GM21360 (cell line): ENCODE data around the gene KLF16.

Experiments used
- ATAC-seq: cut with Tn5 transposase; IDR thresholded peaks from one replicate; pipeline ENCODE4 v1.9.1; 2021; ENCODE audit warnings: mild to moderate bottlenecking, moderate library complexity; ENCODE audit not compliant: unreplicated experiment

KLF16 gene

GRCh38 chr19:1826557-1827521 lies 36.5 kb downstream of the KLF16 start:
- ATAC-seq, result no peak

GRCh38 chr19:1825909-1826556 lies 37.3 kb downstream of the KLF16 start:
- no peak for ATAC-seq

GRCh38 chr19:1824252-1824622 lies 39.1 kb downstream of the KLF16 start:
- ATAC-seq, result no peak

- no peak for ATAC-seq
Observed at GRCh38 chr19:1823539-1824251, 39.7 kb downstream of the KLF16 start.

GRCh38 chr19:1823020-1823419 lies 40.4 kb downstream of the KLF16 start:
- ATAC-seq, result no peak

- ATAC-seq, result no peak
Observed at GRCh38 chr19:1822210-1822609, 41.2 kb downstream of the KLF16 start.

- ATAC-seq, result no peak
Observed at GRCh38 chr19:1819341-1820255, 43.8 kb downstream of the KLF16 start.

- no peak for ATAC-seq
Observed at GRCh38 chr19:1818549-1819195, 44.7 kb downstream of the KLF16 start.

- no peak for ATAC-seq
Observed at GRCh38 chr19:1817553-1818179, 45.7 kb downstream of the KLF16 start.

- ATAC-seq, result no peak
Observed at GRCh38 chr19:1816530-1817298, 46.7 kb downstream of the KLF16 start.

- no peak for ATAC-seq
Observed at GRCh38 chr19:1815605-1816529, 47.5 kb downstream of the KLF16 start.

GRCh38 chr19:1814833-1815604 lies 48.4 kb downstream of the KLF16 start:
- ATAC-seq, result no peak

- no peak for ATAC-seq
Observed at GRCh38 chr19:1814391-1814790, 49.0 kb downstream of the KLF16 start.

- no peak for ATAC-seq
Observed at GRCh38 chr19:1813192-1814182, 49.9 kb downstream of the KLF16 start.

GRCh38 chr19:1812426-1813191 lies 50.8 kb downstream of the KLF16 start:
- peak; percentile 66 for ATAC-seq
